Esophagus squamous epithelium (tissue), 5 donors: ENCODE data around the gene MFSD2B. TPM values are rescaled to one million over a fixed set of nuclear protein-coding genes. Genes with fewer than 3 reads are reported as not detected.

ENCODE experiments used
- DNase-seq: peaks from one replicate; lab custom pipeline; 2025; lab: John Stamatoyannopoulos, UW
- H3K27ac ChIP-seq, 4 donors: fragments of 200-600 bp; sonication (generic); one replicate each; pipeline ENCODE4 v1.5.1; 2016 to 2019; ENCODE audit warnings: mild to moderate bottlenecking in 1 of 4
- H3K27me3 ChIP-seq, 4 donors: fragments of 200-600 bp; sonication (generic); 1 replicate in 3 of 4; 2 replicates in 1 of 4; pipeline versions ENCODE4 v1.5.1 to v1.6.0; 2017 to 2021; ENCODE audit warnings: antibody characterized with exemption in 1 of 4
- H3K36me3 ChIP-seq, 3 donors: fragments of 200-600 bp; sonication (generic); one replicate each; pipeline ENCODE4 v1.5.1; 2016 to 2019
- H3K4me1 ChIP-seq, 3 donors: fragments of 200-600 bp; sonication (generic); one replicate each; pipeline ENCODE4 v1.5.1; 2017 to 2019
- H3K4me3 ChIP-seq, 4 donors: fragments of 200-600 bp; sonication (generic); 1 replicate in 3 of 4; 2 replicates in 1 of 4; pipeline ENCODE4 v1.5.1; 2016 to 2019; ENCODE audit warnings: mild to moderate bottlenecking in 2 of 4, moderate library complexity in 1 of 4
- H3K9me3 ChIP-seq, 3 donors: fragments of 200-600 bp; sonication (generic); one replicate each; pipeline ENCODE4 v1.5.1; 2016 to 2019
- CTCF ChIP-seq, 6 experiments: fragments of 450-650 bp in 4 of 6; fragments of 200-600 bp in 2 of 6; sonication (generic) in 2 of 6; IDR thresholded peaks; one replicate each; pipeline ENCODE4 v1.5.1; 2016 to 2019; ENCODE audit warnings: antibody characterized with exemption in 6 of 6, mild to moderate bottlenecking in 4 of 6, moderate library complexity in 4 of 6
- POLR2A ChIP-seq, 4 donors: fragments of 450-650 bp; IDR thresholded peaks; one replicate each; pipeline ENCODE4 v1.6.1; 2017; ENCODE audit warnings: antibody characterized with exemption in 4 of 4, mild to moderate bottlenecking in 4 of 4, moderate library complexity in 3 of 4
- WGBS, 2 donors: methylation state at CpG; one replicate each; pipeline ENCODE4 v1.1.5; 2018; 5-methylcytosine and 5-hydroxymethylcytosine counted together
- intact Hi-C: fragments of 100-400 bp; cut with DNase I; formaldehyde crosslinking; loops from one replicate; pipeline ENCODE4 v1.15.0; 2022
- total RNA-seq, 4 donors: library from RNA; depleted of rRNA; stranded (reverse); fragments of >200 nt; gene quantifications; one replicate each; pipeline ENCODE4 v1.1.0, GENCODE V29; 2016
- donor health status: DM: yes; HTN: yes; CAD: no.

MFSD2B gene
- total RNA-seq, 4 donors from 2014 or later: 0.19 TPM; not detected in 3

- 13 to 31% methylated on average over 22 to 23 of the region's 23 CpGs for WGBS, 2 donors
- Histone ChIP-seq H3K9me3 (no peaks in the 10 kb centered on the region), H3K27me3 (no peaks in the 10 kb centered on the region), H3K36me3 (no peaks in the 10 kb centered on the region), H3K4me3 (peak overlapping the region; percentile 69 to 83 (median 75)), H3K4me1 (peaks cover 8 to 52% (median 11%) of the 10 kb centered on the region in 3 donors), H3K27ac (peak overlapping the region in 1 of 4 donors; percentile 66)
- DNase-seq: no peak
- TF ChIP-seq POLR2A (IDR thresholded peaks at IDR 0.05) (no peak), CTCF (IDR thresholded peaks at IDR 0.05) (no peak)
- intact Hi-C loops: no loop called here
Measured at GRCh38 chr2:24048769-24049484, 39.0 kb downstream of the MFSD2B start.

- TF ChIP-seq CTCF (IDR thresholded peaks at IDR 0.05) (no peak), POLR2A (IDR thresholded peaks at IDR 0.05) (peak in 1 of 4 donors; percentile 45)
- intact Hi-C loops: no loop called here
- H3K4me1 ChIP-seq: peaks cover 8 to 52% (median 11%) of the 10 kb centered on the region in 3 donors
- H3K36me3 ChIP-seq: no peaks in the 10 kb centered on the region
- no peak for DNase-seq
- H3K9me3 ChIP-seq: no peaks in the 10 kb centered on the region
- peak within 1 kb of the TSS; percentile 69 to 83 (median 75) for H3K4me3 ChIP-seq
- peak within 1 kb of the TSS; percentile 59 to 79 (median 68) for H3K27ac ChIP-seq
- no peaks in the 10 kb centered on the region for H3K27me3 ChIP-seq
- WGBS, 2 donors: 0% methylated on average over 10 to 16 of the region's 52 CpGs
Measured at GRCh38 chr2:24049485-24050021, 39.7 kb downstream of the MFSD2B start, which contains the start of gene FKBP1B. FKBP1B (plus strand) TSS chr2:24049741; CDS start chr2:24049850, 109 bp downstream.

GRCh38 chr2:24050041-24050979 is 40.4 kb downstream of the MFSD2B start:
- Histone ChIP-seq H3K9me3 (no peaks in the 10 kb centered on the region), H3K27me3 (no peaks in the 10 kb centered on the region), H3K36me3 (no peaks in the 10 kb centered on the region), H3K4me1 (peaks cover 8 to 48% (median 11%) of the 10 kb centered on the region in 3 donors), H3K4me3 (peak overlapping the region; percentile 69 to 83 (median 75)), H3K27ac (peak overlapping the region; percentile 59 to 79 (median 68))
- intact Hi-C loops: no loop called here
- no peak for DNase-seq
- whole genome bisulfite sequencing, 2 donors: 7 to 35% methylated on average over 9 to 24 of the region's 47 CpGs
- TF ChIP-seq POLR2A (IDR thresholded peaks at IDR 0.05): no peak

GRCh38 chr2:24051833-24052232 is 41.9 kb downstream of the MFSD2B start:
- no peak overlapping the region for H3K4me3 ChIP-seq
- no peak for TF ChIP-seq POLR2A (IDR thresholded peaks at IDR 0.05)
- no peak for TF ChIP-seq CTCF (IDR thresholded peaks at IDR 0.05)
- 74 to 83% methylated on average over 8 of the region's 8 CpGs for WGBS, 2 donors
- peaks cover under 1 to 32% (median 11%) of the 10 kb centered on the region in 3 donors for H3K4me1 ChIP-seq
- no peaks in the 10 kb centered on the region for H3K36me3 ChIP-seq
- no peaks in the 10 kb centered on the region for H3K27me3 ChIP-seq
- no peaks in the 10 kb centered on the region for H3K9me3 ChIP-seq
- DNase-seq: no peak
- intact Hi-C loops: no loop called here
- H3K27ac ChIP-seq: no peak overlapping the region

- Histone ChIP-seq H3K4me3 (no peak overlapping the region), H3K9me3 (no peaks in the 10 kb centered on the region), H3K27ac (no peak overlapping the region), H3K27me3 (no peaks in the 10 kb centered on the region), H3K4me1 (peaks cover 0 to 25% (median 9%) of the 10 kb centered on the region in 3 donors), H3K36me3 (no peaks in the 10 kb centered on the region)
- no peak for DNase-seq
- intact Hi-C loops: no loop called here
- 89 to 100% methylated on average over 1 of the region's 1 CpG for WGBS, 2 donors
- TF ChIP-seq CTCF (IDR thresholded peaks at IDR 0.05) (no peak), POLR2A (IDR thresholded peaks at IDR 0.05) (no peak)
Measured at GRCh38 chr2:24052951-24053350, 43.1 kb downstream of the MFSD2B start.
